Effector memory CD4-positive, alpha-beta T cell (primary cell): Measurements from ENCODE around the gene PAQR6.

Experiments
- DNase-seq, 3 donors: peaks; one replicate each; pipeline ENCODE4 v3.0.0-alpha.2; 2020
- H3K27ac ChIP-seq: 2 replicates; pipeline ENCODE4 v1.7.0; 2013; ENCODE audit warnings: mild to moderate bottlenecking, low read length, moderate library complexity; ENCODE audit not compliant: insufficient read depth, poor library complexity, severe bottlenecking
- H3K27me3 ChIP-seq: replicated peaks from 2 replicates; pipeline ENCODE4 v1.7.0; 2013; ENCODE audit warnings: mild to moderate bottlenecking, low read length; ENCODE audit not compliant: insufficient read depth, control insufficient read depth, poor library complexity, severe bottlenecking
- H3K36me3 ChIP-seq: 2 replicates; pipeline ENCODE4 v1.7.0; 2013; ENCODE audit warnings: mild to moderate bottlenecking, low read length, moderate library complexity; ENCODE audit not compliant: control insufficient read depth, insufficient read depth
- H3K4me1 ChIP-seq: 2 replicates; pipeline ENCODE4 v1.7.0; 2013; ENCODE audit warnings: low read length, mild to moderate bottlenecking; ENCODE audit not compliant: control insufficient read depth, insufficient read depth, poor library complexity, severe bottlenecking
- H3K4me3 ChIP-seq: 2 replicates; pipeline ENCODE4 v1.7.0; 2013; ENCODE audit warnings: low read length, low read depth, mild to moderate bottlenecking; ENCODE audit not compliant: insufficient read depth, poor library complexity, severe bottlenecking
- H3K9me3 ChIP-seq: 2 replicates; pipeline ENCODE4 v1.7.0; 2013; ENCODE audit warnings: mild to moderate bottlenecking, low read length, moderate library complexity; ENCODE audit not compliant: control insufficient read depth

The PAQR6 gene

DNA sequence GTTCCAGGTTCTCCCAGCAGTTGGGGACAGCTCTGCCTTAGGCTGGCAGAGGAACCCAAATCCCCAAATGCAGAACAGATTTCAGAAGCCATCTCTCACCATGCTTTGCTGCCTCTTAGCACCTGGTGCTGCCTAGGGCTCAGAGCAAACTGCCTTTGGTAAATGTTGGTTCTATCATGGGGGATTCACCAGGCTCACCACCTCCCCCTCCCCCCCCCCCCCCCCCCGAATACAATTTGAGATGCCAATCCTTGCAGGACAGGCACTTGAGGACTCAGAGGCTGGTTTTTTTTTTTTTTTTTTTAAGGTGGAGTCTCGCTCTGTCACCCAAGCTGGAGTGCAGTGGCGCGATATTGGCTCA, 447 bp upstream of the PAQR6 start:
- DNase-seq: no peak
- H3K27me3 ChIP-seq: no peaks in the 10 kb centered on the region
- peaks cover 14% of the 10 kb centered on the region for H3K4me1 ChIP-seq
- H3K36me3 ChIP-seq: peaks cover 32% of the 10 kb centered on the region
- no peaks in the 10 kb centered on the region for H3K9me3 ChIP-seq
- H3K27ac ChIP-seq: no peak overlapping the region
- H3K4me3 ChIP-seq: no peak overlapping the region

DNA sequence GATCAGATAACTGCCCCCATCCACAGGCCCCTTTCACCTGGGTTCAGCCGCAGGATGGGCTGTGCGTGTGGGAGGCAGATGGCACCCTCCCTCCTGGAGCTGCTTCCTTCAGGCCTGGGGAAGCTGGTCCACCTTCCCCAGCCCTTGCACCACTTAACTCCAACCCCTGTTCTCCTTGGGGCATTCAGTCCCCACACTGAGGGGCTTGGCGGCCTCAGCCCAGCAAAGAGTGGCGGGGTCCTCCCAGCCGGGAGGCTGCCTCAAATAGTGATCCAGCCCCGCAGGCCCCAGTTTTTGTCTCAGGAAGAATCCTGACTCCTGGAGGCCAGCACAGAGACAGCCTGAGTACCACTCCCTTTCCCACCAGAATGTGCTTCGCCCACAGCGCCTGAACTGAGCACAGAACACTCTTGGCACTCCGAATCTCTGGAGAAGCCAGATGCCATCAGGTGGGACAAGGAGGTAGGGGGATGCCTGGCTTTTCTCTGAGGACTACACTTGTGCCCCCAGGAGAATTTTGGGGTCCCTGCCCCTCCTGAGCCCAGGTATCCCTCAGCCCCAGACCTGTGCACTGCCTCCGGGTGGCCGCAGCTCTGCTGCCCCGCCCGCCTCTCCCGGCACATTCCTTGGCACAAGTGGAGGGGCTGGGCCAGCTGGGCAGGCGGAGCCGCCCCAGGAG, 936 bp downstream of the PAQR6 start:
- H3K4me3 ChIP-seq: no peak overlapping the region
- H3K4me1 ChIP-seq: peaks cover 9% of the 10 kb centered on the region
- no peaks in the 10 kb centered on the region for H3K27me3 ChIP-seq
- H3K36me3 ChIP-seq: peaks cover 19% of the 10 kb centered on the region
- H3K9me3 ChIP-seq: no peaks in the 10 kb centered on the region
- H3K27ac ChIP-seq: no peak overlapping the region
- no peak for DNase-seq

DNA sequence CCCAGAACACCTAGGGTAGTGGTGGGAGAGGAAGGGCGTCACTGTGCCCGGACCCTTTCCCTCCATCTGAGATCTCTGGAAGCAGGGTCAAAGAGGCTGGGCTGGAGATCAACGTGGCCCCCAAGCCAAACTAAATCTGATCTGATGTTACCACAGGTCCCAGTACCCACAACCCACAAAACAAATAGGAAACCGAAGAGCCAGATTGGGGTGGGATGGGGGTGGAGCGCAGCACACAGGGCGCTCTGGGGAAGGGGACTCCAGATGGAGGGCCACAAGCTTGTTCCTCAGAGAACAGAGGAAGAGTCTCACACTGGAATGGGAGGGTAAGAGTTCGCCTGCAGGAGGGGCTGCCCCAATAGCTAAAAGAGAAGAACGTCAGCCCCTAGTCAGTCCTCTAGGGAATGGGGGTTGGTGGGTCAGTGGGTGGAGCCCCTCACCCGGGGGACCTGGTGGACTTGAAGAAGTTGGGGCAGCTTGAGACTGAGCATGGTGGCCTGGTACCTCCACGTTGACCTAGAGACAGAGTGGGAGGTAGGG, 1.5 kb downstream of the PAQR6 start:
- Histone ChIP-seq H3K9me3 (no peaks in the 10 kb centered on the region), H3K4me1 (peaks cover 6% of the 10 kb centered on the region), H3K27me3 (no peaks in the 10 kb centered on the region), H3K27ac (no peak overlapping the region), H3K4me3 (no peak overlapping the region), H3K36me3 (peaks cover 13% of the 10 kb centered on the region)
- no peak for DNase-seq

DNA sequence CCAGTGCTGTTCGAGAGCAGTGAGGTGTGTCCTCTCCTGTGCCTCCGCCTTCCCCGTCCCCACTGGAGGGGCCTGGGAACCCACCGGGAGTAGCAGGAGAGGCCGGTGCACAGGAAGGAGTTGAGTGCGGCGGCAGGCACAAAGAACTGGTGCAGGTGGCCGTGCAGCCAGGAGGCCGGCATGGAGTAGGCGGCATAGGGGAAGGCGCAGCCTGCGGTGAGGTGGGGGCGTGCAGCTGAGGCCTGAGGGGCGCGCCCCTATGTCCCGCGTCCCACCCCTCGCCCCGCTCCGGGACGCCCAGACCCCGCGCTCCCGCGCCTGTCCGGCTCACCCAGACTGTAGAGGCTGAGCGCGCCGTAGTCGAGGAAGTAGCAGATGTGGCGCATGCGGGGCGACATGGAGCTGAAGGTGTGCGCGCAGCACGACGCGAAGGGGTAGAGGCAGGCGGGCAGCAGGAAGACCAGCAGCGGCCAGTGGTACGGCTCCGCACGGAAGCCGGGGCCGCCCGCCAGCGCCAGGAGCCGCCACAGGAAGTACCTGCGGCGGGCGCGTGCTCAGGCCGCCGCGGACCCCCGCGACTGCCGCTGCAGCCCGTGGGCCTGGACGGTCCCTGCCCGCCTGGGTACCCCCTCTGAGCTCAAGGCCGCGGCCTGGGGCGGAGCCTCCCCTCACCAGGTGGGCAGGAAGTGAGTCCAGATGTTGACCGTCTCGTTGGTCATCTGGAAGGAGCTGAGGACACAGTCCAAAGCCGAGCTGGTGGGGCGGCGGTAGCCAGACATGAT, 2.2 kb downstream of the PAQR6 start:
- H3K9me3 ChIP-seq: no peaks in the 10 kb centered on the region
- peak overlapping the region; percentile 0 for H3K27ac ChIP-seq
- peaks cover 6% of the 10 kb centered on the region for H3K4me1 ChIP-seq
- H3K4me3 ChIP-seq: peak overlapping the region; percentile 59
- DNase-seq: no peak
- H3K36me3 ChIP-seq: peaks cover 9% of the 10 kb centered on the region
- H3K27me3 ChIP-seq: no peaks in the 10 kb centered on the region

DNA sequence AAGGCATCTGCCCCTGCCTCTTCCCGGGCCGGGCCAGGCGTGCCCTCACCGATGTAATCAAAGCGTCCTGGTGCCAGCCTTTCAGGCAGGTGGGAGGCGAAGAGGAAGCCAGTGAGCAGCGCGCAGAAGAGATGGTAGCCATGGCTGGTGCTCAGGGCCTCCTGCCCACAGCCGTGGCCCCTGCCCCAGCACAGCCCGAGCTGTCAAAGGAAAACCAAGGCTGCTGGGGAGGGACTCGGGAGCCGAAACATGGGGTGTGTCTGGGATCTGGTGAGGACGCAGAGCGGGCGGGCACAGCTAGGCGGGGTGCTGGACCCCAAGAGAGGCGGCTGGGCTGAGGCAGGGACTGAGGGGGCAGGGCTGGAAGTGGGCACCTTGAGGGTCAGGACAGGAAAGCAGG, 3.1 kb downstream of the PAQR6 start:
- H3K4me3 ChIP-seq: no peak overlapping the region
- DNase-seq: no peak
- no peaks in the 10 kb centered on the region for H3K9me3 ChIP-seq
- H3K4me1 ChIP-seq: peaks cover 6% of the 10 kb centered on the region
- peaks cover 6% of the 10 kb centered on the region for H3K36me3 ChIP-seq
- no peaks in the 10 kb centered on the region for H3K27me3 ChIP-seq
- no peak overlapping the region for H3K27ac ChIP-seq

DNA sequence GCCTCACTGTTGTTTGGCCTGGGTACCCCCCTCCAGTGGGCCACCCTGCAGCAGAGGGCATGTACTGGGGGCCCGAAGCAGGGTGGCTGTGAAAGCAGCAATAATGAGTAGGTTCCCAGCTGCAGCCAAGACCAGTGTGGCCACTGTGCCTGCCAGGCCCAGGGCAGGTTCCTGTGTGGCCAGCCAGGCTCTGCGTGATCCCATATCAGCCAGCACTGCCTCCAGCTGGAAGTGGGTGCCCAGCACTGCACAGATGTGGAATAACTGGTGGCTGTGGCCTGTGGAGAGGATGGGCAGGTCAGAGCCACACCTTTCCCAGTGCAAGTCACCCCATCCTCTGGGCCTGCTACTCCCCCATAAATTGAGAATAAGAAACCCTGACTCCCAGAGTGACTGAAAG, 3.7 kb downstream of the PAQR6 start:
- peaks cover 10% of the 10 kb centered on the region for H3K36me3 ChIP-seq
- H3K4me3 ChIP-seq: no peak overlapping the region
- peaks cover 6% of the 10 kb centered on the region for H3K4me1 ChIP-seq

DNA sequence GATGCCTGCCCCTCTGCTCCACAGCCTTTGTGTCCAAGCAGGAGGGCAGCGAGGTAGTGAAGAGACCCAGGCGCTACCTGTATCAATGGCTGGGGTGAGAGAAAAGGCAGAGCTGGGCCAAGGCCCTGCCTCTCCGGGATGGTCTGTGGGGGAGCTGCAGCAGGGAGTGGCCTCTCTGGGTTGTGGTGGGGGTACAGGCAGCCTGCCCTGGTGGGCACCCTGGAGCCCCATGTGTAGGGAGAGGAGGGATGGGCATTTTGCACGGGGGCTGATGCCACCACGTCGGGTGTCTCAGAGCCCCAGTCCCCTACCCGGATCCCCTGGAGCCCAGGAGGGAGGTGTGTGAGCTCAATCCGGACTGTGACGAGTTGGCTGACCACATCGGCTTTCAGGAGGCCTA, 5.1 kb downstream of the PAQR6 start:
- Histone ChIP-seq H3K4me3 (no peak overlapping the region), H3K9me3 (no peaks in the 10 kb centered on the region), H3K4me1 (peaks cover 6% of the 10 kb centered on the region), H3K27me3 (no peaks in the 10 kb centered on the region), H3K27ac (no peak overlapping the region), H3K36me3 (peaks cover 24% of the 10 kb centered on the region)
- no peak for DNase-seq

More for the DNA sequence above, 3.7 kb downstream of the PAQR6 start:
- Histone ChIP-seq H3K27me3 (no peaks in the 10 kb centered on the region), H3K27ac (no peak overlapping the region), H3K9me3 (no peaks in the 10 kb centered on the region)
- no peak for DNase-seq

DNA sequence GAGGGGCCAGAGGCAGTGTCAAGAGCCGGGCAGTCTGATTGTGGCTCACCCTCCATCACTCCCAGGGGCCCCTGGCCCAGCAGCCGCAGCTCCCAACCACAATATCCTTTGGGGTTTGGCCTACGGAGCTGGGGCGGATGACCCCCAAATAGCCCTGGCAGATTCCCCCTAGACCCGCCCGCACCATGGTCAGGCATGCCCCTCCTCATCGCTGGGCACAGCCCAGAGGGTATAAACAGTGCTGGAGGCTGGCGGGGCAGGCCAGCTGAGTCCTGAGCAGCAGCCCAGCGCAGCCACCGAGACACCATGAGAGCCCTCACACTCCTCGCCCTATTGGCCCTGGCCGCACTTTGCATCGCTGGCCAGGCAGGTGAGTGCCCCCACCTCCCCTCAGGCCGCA, 5.9 kb downstream of the PAQR6 start, which contains the start of gene BGLAP:
Gene BGLAP, plus strand, starts transcription at position 259 of the 400 bp plus-strand sequence. Its CDS starts 48 bp downstream, at position 307.
- Histone ChIP-seq H3K4me3 (no peak within 1 kb of the TSS), H3K9me3 (no peaks in the 10 kb centered on the region), H3K36me3 (peaks cover 29% of the 10 kb centered on the region), H3K27me3 (no peaks in the 10 kb centered on the region), H3K27ac (no peak within 1 kb of the TSS), H3K4me1 (peaks cover 6% of the 10 kb centered on the region)
- DNase-seq: no peak

DNA sequence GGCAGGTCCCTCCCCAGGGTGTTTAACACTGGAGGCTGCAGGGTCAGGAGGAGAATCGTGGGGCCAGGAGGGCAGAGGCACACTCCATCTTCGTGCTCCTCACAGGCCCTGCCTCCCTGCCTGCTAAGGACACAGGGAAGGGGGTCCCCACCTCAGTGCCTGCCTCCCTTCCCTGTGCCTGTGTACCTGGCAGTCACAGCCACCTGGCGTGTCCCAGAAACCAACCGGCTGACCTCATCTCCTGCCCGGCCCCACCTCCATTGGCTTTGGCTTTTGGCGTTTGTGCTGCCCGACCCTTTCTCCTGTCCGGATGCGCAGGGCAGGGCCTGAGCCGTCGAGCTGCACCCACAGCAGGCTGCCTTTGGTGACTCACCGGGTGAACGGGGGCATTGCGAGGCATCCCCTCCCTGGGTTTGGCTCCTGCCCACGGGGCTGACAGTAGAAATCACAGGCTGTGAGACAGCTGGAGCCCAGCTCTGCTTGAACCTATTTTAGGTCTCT, 6.5 kb downstream of the PAQR6 start:
- no peaks in the 10 kb centered on the region for H3K9me3 ChIP-seq
- peaks cover 6% of the 10 kb centered on the region for H3K4me1 ChIP-seq
- H3K27ac ChIP-seq: no peak overlapping the region
- peaks cover 35% of the 10 kb centered on the region for H3K36me3 ChIP-seq
- no peak overlapping the region for H3K4me3 ChIP-seq
- DNase-seq: no peak
- H3K27me3 ChIP-seq: no peaks in the 10 kb centered on the region

DNA sequence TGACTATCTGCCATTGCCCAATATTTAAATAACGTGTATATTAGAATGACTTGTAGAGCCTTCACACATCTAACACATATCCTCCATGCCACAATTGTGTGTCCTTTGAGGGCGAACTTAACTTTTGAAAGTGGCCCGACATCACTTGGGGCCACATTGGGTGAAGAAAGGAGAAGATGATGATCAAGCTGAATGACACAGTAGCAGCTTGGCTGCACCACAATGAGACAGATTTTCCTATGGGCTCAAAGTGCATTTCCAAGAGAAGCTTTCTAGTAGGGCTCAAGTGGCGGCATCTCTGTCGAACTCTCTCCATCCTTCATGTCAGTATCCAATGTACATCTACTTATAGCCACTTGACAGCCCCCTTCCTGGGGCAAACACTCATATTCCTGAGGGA, 9.6 kb downstream of the PAQR6 start:
- no peaks in the 10 kb centered on the region for H3K27me3 ChIP-seq
- peaks cover 43% of the 10 kb centered on the region for H3K36me3 ChIP-seq
- H3K4me1 ChIP-seq: no peaks in the 10 kb centered on the region
- no peak for DNase-seq
- H3K27ac ChIP-seq: no peak overlapping the region
- no peak overlapping the region for H3K4me3 ChIP-seq
- H3K9me3 ChIP-seq: no peaks in the 10 kb centered on the region
